ENCODE measurements around the gene ZNF318. TPM values are rescaled to one million over a fixed set of nuclear protein-coding genes. Genes with fewer than 3 reads are reported as not detected.
"Not testable (repeated sequence)": the region's sequence is repeated elsewhere in the genome, so short reads cannot be mapped to it uniquely, and the experiment has no call there.

Gene ZNF318
- polyA plus RNA-seq, 1 donor (not counting 4 experiments of a cell fraction or from before 2014, with no cell fraction given), result 14.6 TPM

- Histone ChIP-seq H3K27ac (ENCODE audit: control insufficient read depth, insufficient read depth, low read length) (no peak overlapping the region), H3K4me3 (ENCODE audit: control insufficient read depth in 2 of 3, extremely low read depth in 1 of 3, insufficient read depth in 2 of 3, low read depth in 1 of 3, low read length in 3 of 3) (no peak overlapping the region), H3K4me1 (ENCODE audit: control insufficient read depth, extremely low read depth, insufficient read depth, low read length) (peaks cover 11% of the 10 kb centered on the region), H3K9me3 (ENCODE audit: control insufficient read depth, low read depth, low read length) (no peaks in the 10 kb centered on the region), H2AFZ (ENCODE audit: control insufficient read depth, low read length) (no peak overlapping the region), H3K9me1 (ENCODE audit: control insufficient read depth, extremely low read depth, insufficient read depth, low read length) (no peaks in the 10 kb centered on the region), H3K36me3 (ENCODE audit: control insufficient read depth in 2 of 2, extremely low read depth in 1 of 2, insufficient read depth in 2 of 2, low read length in 2 of 2) (no peaks in the 10 kb centered on the region), H3K4me2 (ENCODE audit: control insufficient read depth, extremely low read depth, insufficient read depth, low read depth, low read length) (no peak overlapping the region), H3K79me2 (ENCODE audit: control insufficient read depth, insufficient read depth, low read length) (no peaks in the 10 kb centered on the region), H3K27me3 (ENCODE audit: control insufficient read depth, extremely low read depth, insufficient read depth, low read length) (no peaks in the 10 kb centered on the region), H3K9ac (ENCODE audit: control insufficient read depth, extremely low read depth, insufficient read depth, low read length) (no peak overlapping the region), H4K20me1 (ENCODE audit: control insufficient read depth, extremely low read depth, insufficient read depth, low read length) (no peaks in the 10 kb centered on the region)
- no peak for FAIRE-seq
- DNase-seq (ENCODE audit: low read depth, low spot score), result no peak
- TF ChIP-seq CTCF (optimal IDR thresholded peaks at IDR 0.05 in 1 of 3, IDR thresholded peaks at IDR 0.05 in 1 of 3, conservative IDR thresholded peaks at IDR 0.05 in 1 of 3; ENCODE audit: extremely low read depth in 1 of 3, insufficient read depth in 2 of 3, low read length in 3 of 3) (no peak), EZH2 (IDR thresholded peaks at IDR 0.05; ENCODE audit: low read length) (no peak)
- dilution Hi-C loops (cut with MboI; ENCODE audit: extremely low pct_ligation_motif_present, low sequenced_read_pairs), result no loop called here
Observed at GRCh38 chr6:43393602-43394001, 24.2 kb upstream of the ZNF318 start.

- H3K27ac ChIP-seq (ENCODE audit: control insufficient read depth, insufficient read depth, low read length); H3K36me3 ChIP-seq (ENCODE audit: control insufficient read depth in 2 of 2, extremely low read depth in 1 of 2, insufficient read depth in 2 of 2, low read length in 2 of 2); H3K27me3 ChIP-seq (ENCODE audit: control insufficient read depth, extremely low read depth, insufficient read depth, low read length); dilution Hi-C loops (cut with MboI; ENCODE audit: extremely low pct_ligation_motif_present, low sequenced_read_pairs); H4K20me1 ChIP-seq (ENCODE audit: control insufficient read depth, extremely low read depth, insufficient read depth, low read length); H3K9ac ChIP-seq (ENCODE audit: control insufficient read depth, extremely low read depth, insufficient read depth, low read length); FAIRE-seq; H3K4me3 ChIP-seq (ENCODE audit: control insufficient read depth in 2 of 3, extremely low read depth in 1 of 3, insufficient read depth in 2 of 3, low read depth in 1 of 3, low read length in 3 of 3); H3K79me2 ChIP-seq (ENCODE audit: control insufficient read depth, insufficient read depth, low read length); H3K4me2 ChIP-seq (ENCODE audit: control insufficient read depth, extremely low read depth, insufficient read depth, low read depth, low read length); H3K9me1 ChIP-seq (ENCODE audit: control insufficient read depth, extremely low read depth, insufficient read depth, low read length); DNase-seq (ENCODE audit: low read depth, low spot score); H2AFZ ChIP-seq (ENCODE audit: control insufficient read depth, low read length); H3K9me3 ChIP-seq (ENCODE audit: control insufficient read depth, low read depth, low read length): not testable (repeated sequence)
- H3K4me1 ChIP-seq (ENCODE audit: control insufficient read depth, extremely low read depth, insufficient read depth, low read length), result peaks cover 11% of the 10 kb centered on the region
Observed at GRCh38 chr6:43393133-43393532, 23.7 kb upstream of the ZNF318 start.

GRCh38 chr6:43391440-43392031 is 22.1 kb upstream of the ZNF318 start:
- no peaks in the 10 kb centered on the region for H3K9me3 ChIP-seq (ENCODE audit: control insufficient read depth, low read depth, low read length)

More at GRCh38 chr6:43391440-43392031, 22.1 kb upstream of the ZNF318 start:
- no peak overlapping the region for H3K9ac ChIP-seq (ENCODE audit: control insufficient read depth, extremely low read depth, insufficient read depth, low read length)
- H3K4me3 ChIP-seq (ENCODE audit: control insufficient read depth in 2 of 3, extremely low read depth in 1 of 3, insufficient read depth in 2 of 3, low read depth in 1 of 3, low read length in 3 of 3), result no peak overlapping the region
- no peak overlapping the region for H3K27ac ChIP-seq (ENCODE audit: control insufficient read depth, insufficient read depth, low read length)
- no peaks in the 10 kb centered on the region for H3K27me3 ChIP-seq (ENCODE audit: control insufficient read depth, extremely low read depth, insufficient read depth, low read length)
- FAIRE-seq (no peak), DNase-seq (ENCODE audit: low read depth, low spot score) (no peak)
- H3K4me1 ChIP-seq (ENCODE audit: control insufficient read depth, extremely low read depth, insufficient read depth, low read length), result peaks cover 8% of the 10 kb centered on the region
- no peaks in the 10 kb centered on the region for H3K79me2 ChIP-seq (ENCODE audit: control insufficient read depth, insufficient read depth, low read length)
- no peaks in the 10 kb centered on the region for H3K9me1 ChIP-seq (ENCODE audit: control insufficient read depth, extremely low read depth, insufficient read depth, low read length)
- no peak overlapping the region for H3K4me2 ChIP-seq (ENCODE audit: control insufficient read depth, extremely low read depth, insufficient read depth, low read depth, low read length)
- dilution Hi-C loops (cut with MboI; ENCODE audit: extremely low pct_ligation_motif_present, low sequenced_read_pairs), result no loop called here
- H4K20me1 ChIP-seq (ENCODE audit: control insufficient read depth, extremely low read depth, insufficient read depth, low read length), result no peaks in the 10 kb centered on the region
- H2AFZ ChIP-seq (ENCODE audit: control insufficient read depth, low read length), result no peak overlapping the region
- TF ChIP-seq EZH2 (IDR thresholded peaks at IDR 0.05; ENCODE audit: low read length), result no peak
- no peak for TF ChIP-seq CTCF (optimal IDR thresholded peaks at IDR 0.05 in 1 of 3, IDR thresholded peaks at IDR 0.05 in 1 of 3, conservative IDR thresholded peaks at IDR 0.05 in 1 of 3; ENCODE audit: extremely low read depth in 1 of 3, insufficient read depth in 2 of 3, low read length in 3 of 3)
- no peaks in the 10 kb centered on the region for H3K36me3 ChIP-seq (ENCODE audit: control insufficient read depth in 2 of 2, extremely low read depth in 1 of 2, insufficient read depth in 2 of 2, low read length in 2 of 2)

Data from keratinocyte (primary cell).